ENCODE data around the gene LIN7B. TPM values are rescaled to one million over a fixed set of nuclear protein-coding genes. Genes with fewer than 3 reads are reported as not detected.

LIN7B gene
- total and polyA plus RNA-seq, 2 of the 13 experiments (the other 11 are each of a cell fraction or from before 2014, with no cell fraction given): 5.3 to 7.6 TPM

DNA sequence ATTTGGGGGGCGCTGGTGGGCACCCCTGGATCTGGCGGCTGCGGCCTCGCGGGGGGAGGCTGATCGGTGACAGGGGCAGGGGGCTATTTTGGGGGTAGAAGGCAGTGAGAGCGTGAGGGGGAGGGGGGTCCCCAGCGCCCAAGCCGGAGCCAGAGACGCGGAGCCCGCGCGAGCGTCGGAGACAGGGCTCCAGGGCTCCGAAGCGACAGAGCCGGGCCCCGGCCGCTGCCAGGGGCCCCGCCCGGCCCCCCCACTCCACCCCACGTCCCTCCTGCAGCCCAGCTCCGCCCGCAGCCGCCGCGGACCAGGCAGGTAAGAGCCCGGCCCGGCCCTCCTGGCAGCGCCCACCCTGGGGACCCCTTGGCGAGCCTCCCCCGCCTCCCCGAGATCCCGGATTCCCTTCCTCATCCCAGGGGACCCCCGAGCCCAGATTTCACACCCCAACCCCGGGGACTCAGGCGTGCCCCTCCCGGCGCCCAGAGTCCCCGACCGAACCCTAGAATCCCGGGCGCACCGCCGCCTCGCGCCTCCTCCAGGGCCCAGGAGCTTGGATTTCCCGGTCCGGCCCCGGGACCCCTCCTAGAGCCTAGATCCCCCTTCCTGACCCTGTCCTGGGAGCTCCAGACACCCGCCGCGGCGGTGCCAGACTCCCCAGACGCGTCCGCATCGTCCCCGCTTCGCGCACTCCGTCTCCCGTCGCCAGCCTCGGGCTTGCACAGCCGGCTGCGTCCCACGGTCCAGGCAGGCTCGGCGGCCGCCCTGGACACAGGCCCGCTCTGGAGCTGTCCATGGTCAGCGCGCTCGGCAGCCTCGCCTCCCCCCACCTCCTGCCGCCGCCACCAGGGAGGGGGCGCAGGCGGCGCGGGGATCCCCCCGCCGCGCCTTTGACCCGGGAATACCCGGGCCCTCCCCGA, 5.5 kb downstream of the LIN7B start, which contains the start of gene PPFIA3 (continued):
- TF ChIP-seq ZNF567 (CRISPR knock-in tag; IDR thresholded peaks at IDR 0.05; ENCODE audit: borderline replicate concordance) (no peak), SRY (CRISPR knock-in tag; IDR thresholded peaks at IDR 0.05) (0 out of 2 replicates have a peak, but pooled peaks have one; percentile 65), ZSCAN31 (CRISPR knock-in tag; IDR thresholded peaks at IDR 0.05; ENCODE audit: low read depth) (0 out of 2 replicates have a peak, but pooled peaks have one; percentile 33), ZNF724P (CRISPR knock-in tag; IDR thresholded peaks at IDR 0.05; ENCODE audit: borderline replicate concordance) (peak; percentile 54; the same call in 1 of the 2 replicates), CREB1 (IDR thresholded peaks at IDR 0.05) (no peak), CREB1 (CRISPR knock-in tag; IDR thresholded peaks at IDR 0.05) (no peak), JUN (CRISPR knock-in tag; IDR thresholded peaks at IDR 0.05) (peak; percentile 24; the same call in 1 of the 2 replicates), SETDB1 (CRISPR knock-in tag; IDR thresholded peaks at IDR 0.05; ENCODE audit: borderline replicate concordance) (no peak), LCORL (IDR thresholded peaks at IDR 0.05) (no peak), LCORL (CRISPR knock-in tag; IDR thresholded peaks at IDR 0.05) (peak; percentile 34; the same call in 1 of the 2 replicates), ONECUT2 (CRISPR knock-in tag; IDR thresholded peaks at IDR 0.05) (no peak), MTF1 (CRISPR knock-in tag; IDR thresholded peaks at IDR 0.05) (no peak), EZH2 (conservative IDR thresholded peaks at IDR 0.05; ENCODE audit: low read depth, low read length) (no peak), HNRNPLL (IDR thresholded peaks at IDR 0.05; ENCODE audit: low read depth, low read length, poor library complexity, severe bottlenecking) (no peak), ZNF143 (CRISPR knock-in tag; IDR thresholded peaks at IDR 0.05) (no peak), ZNF337 (CRISPR knock-in tag; IDR thresholded peaks at IDR 0.05; ENCODE audit: borderline replicate concordance, low read depth) (no peak), LRRFIP1 (CRISPR knock-in tag; conservative IDR thresholded peaks at IDR 0.05) (no peak), RAD21 (CRISPR knock-in tag; IDR thresholded peaks at IDR 0.05) (no peak), ZNF737 (CRISPR knock-in tag; IDR thresholded peaks at IDR 0.05; ENCODE audit: borderline replicate concordance) (no peak), KLF9 (CRISPR knock-in tag; IDR thresholded peaks at IDR 0.05; ENCODE audit: low read depth) (peak; percentile 33; the same call in 1 of the 2 replicates), ZNF607 (CRISPR knock-in tag; IDR thresholded peaks at IDR 0.05; ENCODE audit: borderline replicate concordance) (peak; percentile 91)
- TF ChIP-seq, protein P1, sequence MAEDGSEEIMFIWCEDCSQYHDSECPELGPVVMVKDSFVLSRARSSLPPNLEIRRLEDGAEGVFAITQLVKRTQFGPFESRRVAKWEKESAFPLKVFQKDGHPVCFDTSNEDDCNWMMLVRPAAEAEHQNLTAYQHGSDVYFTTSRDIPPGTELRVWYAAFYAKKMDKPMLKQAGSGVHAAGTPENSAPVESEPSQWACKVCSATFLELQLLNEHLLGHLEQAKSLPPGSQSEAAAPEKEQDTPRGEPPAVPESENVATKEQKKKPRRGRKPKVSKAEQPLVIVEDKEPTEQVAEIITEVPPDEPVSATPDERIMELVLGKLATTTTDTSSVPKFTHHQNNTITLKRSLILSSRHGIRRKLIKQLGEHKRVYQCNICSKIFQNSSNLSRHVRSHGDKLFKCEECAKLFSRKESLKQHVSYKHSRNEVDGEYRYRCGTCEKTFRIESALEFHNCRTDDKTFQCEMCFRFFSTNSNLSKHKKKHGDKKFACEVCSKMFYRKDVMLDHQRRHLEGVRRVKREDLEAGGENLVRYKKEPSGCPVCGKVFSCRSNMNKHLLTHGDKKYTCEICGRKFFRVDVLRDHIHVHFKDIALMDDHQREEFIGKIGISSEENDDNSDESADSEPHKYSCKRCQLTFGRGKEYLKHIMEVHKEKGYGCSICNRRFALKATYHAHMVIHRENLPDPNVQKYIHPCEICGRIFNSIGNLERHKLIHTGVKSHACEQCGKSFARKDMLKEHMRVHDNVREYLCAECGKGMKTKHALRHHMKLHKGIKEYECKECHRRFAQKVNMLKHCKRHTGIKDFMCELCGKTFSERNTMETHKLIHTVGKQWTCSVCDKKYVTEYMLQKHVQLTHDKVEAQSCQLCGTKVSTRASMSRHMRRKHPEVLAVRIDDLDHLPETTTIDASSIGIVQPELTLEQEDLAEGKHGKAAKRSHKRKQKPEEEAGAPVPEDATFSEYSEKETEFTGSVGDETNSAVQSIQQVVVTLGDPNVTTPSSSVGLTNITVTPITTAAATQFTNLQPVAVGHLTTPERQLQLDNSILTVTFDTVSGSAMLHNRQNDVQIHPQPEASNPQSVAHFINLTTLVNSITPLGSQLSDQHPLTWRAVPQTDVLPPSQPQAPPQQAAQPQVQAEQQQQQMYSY (CRISPR knock-in tag; IDR thresholded peaks at IDR 0.05): 0 out of 2 replicates have a peak, but pooled peaks have one; percentile 52
- TF ChIP-seq, protein P2, sequence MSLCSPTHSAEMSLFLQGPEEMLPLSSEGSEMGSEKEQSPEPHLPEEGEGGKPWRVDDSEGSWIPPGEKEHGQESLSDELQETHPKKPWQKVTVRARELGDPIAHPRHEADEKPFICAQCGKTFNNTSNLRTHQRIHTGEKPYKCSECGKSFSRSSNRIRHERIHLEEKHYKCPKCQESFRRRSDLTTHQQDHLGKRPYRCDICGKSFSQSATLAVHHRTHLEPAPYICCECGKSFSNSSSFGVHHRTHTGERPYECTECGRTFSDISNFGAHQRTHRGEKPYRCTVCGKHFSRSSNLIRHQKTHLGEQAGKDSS (CRISPR knock-in tag; IDR thresholded peaks at IDR 0.05; ENCODE audit: borderline replicate concordance, low read depth): peak; percentile 51; the same call in 1 of the 2 replicates

All from HepG2 (cell line).